ENCODE measurements around the gene HS3ST3A1. TPM values are rescaled to one million over a fixed set of nuclear protein-coding genes. Genes with fewer than 3 reads are reported as not detected.

The HS3ST3A1 gene
- total and polyA plus RNA-seq, 4 donors, result 0.40 to 6.5 (median 2.5) TPM

DNA sequence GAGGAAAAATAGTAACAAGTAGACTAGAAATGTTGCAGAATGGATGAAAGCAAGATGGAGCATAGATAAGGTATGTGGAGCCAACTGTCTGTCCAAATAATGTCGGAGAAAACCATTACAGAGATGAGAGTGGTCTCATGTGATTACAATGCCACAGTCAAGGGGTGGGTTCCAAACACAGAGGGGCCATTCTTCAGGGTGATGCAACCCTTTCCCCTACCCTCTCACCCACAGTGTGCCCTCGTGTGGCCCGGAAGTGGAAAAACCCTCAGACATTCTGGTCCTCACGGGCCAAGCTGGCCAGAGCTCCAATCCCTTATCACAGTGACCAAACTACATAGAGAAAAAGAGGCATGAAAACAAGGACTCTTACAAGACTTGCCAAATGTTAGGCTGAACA is 17.7 kb upstream of the HS3ST3A1 start:
- Histone ChIP-seq H3K27ac (ENCODE audit: low read depth in 1 of 2, low read length in 2 of 2) (no peak overlapping the region), H3K36me3 (ENCODE audit: control insufficient read depth in 4 of 4, insufficient read depth in 3 of 4, low read depth in 1 of 4, low read length in 3 of 4) (no peaks in the 10 kb centered on the region), H3K27me3 (ENCODE audit: control insufficient read depth in 4 of 4, insufficient read depth in 4 of 4, low read length in 3 of 4) (peaks cover 0 to 6% (median 0%) of the 10 kb centered on the region in 4 donors), H3K9ac (ENCODE audit: low read depth in 1 of 2, low read length in 2 of 2) (no peak overlapping the region), H3K9me3 (ENCODE audit: control insufficient read depth in 4 of 4, low read length in 3 of 4) (no peaks in the 10 kb centered on the region), H3K4me1 (ENCODE audit: control insufficient read depth in 4 of 4, insufficient read depth in 4 of 4, low read length in 3 of 4) (no peaks in the 10 kb centered on the region), H3K4me3 (ENCODE audit: low read depth in 1 of 3, low read length in 3 of 3) (no peak overlapping the region)
- 80% methylated on average over 4 of the region's 4 CpGs for WGBS
- no peak for DNase-seq (ENCODE audit: low spot score)
- TF ChIP-seq, protein P1, sequence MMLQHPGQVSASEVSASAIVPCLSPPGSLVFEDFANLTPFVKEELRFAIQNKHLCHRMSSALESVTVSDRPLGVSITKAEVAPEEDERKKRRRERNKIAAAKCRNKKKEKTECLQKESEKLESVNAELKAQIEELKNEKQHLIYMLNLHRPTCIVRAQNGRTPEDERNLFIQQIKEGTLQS (IDR thresholded peaks at IDR 0.05), result no peak
- no peak for TF ChIP-seq GABPA (IDR thresholded peaks at IDR 0.05 in 1 of 2, conservative IDR thresholded peaks at IDR 0.05 in 1 of 2)
- TF ChIP-seq FOXA2 (IDR thresholded peaks at IDR 0.05), result no peak
- TF ChIP-seq, protein P2, sequence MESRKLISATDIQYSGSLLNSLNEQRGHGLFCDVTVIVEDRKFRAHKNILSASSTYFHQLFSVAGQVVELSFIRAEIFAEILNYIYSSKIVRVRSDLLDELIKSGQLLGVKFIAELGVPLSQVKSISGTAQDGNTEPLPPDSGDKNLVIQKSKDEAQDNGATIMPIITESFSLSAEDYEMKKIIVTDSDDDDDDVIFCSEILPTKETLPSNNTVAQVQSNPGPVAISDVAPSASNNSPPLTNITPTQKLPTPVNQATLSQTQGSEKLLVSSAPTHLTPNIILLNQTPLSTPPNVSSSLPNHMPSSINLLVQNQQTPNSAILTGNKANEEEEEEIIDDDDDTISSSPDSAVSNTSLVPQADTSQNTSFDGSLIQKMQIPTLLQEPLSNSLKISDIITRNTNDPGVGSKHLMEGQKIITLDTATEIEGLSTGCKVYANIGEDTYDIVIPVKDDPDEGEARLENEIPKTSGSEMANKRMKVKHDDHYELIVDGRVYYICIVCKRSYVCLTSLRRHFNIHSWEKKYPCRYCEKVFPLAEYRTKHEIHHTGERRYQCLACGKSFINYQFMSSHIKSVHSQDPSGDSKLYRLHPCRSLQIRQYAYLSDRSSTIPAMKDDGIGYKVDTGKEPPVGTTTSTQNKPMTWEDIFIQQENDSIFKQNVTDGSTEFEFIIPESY (IDR thresholded peaks at IDR 0.05), result no peak
- TF ChIP-seq RAD21 (IDR thresholded peaks at IDR 0.05), result no peak
- TF ChIP-seq TAF1 (conservative IDR thresholded peaks at IDR 0.05), result no peak
- TF ChIP-seq HNF4A (conservative IDR thresholded peaks at IDR 0.05), result no peak
- no peak for TF ChIP-seq NR2F2 (IDR thresholded peaks at IDR 0.05)
- no peak for TF ChIP-seq HNF4G (IDR thresholded peaks at IDR 0.05)
- TF ChIP-seq RXRA (IDR thresholded peaks at IDR 0.05), result no peak
- no peak for TF ChIP-seq YY1 (IDR thresholded peaks at IDR 0.05)
- TF ChIP-seq, protein P3, sequence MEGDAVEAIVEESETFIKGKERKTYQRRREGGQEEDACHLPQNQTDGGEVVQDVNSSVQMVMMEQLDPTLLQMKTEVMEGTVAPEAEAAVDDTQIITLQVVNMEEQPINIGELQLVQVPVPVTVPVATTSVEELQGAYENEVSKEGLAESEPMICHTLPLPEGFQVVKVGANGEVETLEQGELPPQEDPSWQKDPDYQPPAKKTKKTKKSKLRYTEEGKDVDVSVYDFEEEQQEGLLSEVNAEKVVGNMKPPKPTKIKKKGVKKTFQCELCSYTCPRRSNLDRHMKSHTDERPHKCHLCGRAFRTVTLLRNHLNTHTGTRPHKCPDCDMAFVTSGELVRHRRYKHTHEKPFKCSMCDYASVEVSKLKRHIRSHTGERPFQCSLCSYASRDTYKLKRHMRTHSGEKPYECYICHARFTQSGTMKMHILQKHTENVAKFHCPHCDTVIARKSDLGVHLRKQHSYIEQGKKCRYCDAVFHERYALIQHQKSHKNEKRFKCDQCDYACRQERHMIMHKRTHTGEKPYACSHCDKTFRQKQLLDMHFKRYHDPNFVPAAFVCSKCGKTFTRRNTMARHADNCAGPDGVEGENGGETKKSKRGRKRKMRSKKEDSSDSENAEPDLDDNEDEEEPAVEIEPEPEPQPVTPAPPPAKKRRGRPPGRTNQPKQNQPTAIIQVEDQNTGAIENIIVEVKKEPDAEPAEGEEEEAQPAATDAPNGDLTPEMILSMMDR (IDR thresholded peaks at IDR 0.05; ENCODE audit: low read depth, low read length, missing input control), result no peak
- TF ChIP-seq JUND (IDR thresholded peaks at IDR 0.05), result no peak
- TF ChIP-seq FOXA1 (IDR thresholded peaks at IDR 0.05), result no peak
- TF ChIP-seq, protein P4, sequence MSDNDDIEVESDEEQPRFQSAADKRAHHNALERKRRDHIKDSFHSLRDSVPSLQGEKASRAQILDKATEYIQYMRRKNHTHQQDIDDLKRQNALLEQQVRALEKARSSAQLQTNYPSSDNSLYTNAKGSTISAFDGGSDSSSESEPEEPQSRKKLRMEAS (IDR thresholded peaks at IDR 0.05), result no peak

DNA sequence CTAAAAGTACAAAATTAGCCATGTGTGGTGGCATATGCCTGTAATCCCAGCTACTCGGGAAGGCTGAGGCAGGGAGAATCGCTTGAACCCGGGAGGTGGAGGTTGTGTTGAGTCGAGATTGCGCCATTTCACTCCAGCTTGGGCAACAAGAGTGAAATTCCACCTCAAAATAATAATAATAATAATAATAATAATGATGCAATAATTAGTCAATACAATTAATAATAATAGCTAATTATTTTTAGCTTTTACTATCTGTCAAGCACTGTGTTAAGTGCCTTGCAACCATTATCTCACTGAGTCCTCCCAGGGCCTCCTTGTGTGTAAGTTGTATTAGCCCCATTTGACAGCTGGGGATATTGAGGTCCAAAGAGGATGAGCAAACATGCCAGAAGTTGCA is 14.3 kb upstream of the HS3ST3A1 start:
- Histone ChIP-seq H3K36me3 (ENCODE audit: control insufficient read depth in 4 of 4, insufficient read depth in 3 of 4, low read depth in 1 of 4, low read length in 3 of 4) (no peaks in the 10 kb centered on the region), H3K4me3 (ENCODE audit: low read depth in 1 of 3, low read length in 3 of 3) (no peak overlapping the region), H3K9ac (ENCODE audit: low read depth in 1 of 2, low read length in 2 of 2) (no peak overlapping the region), H3K27ac (ENCODE audit: low read depth in 1 of 2, low read length in 2 of 2) (no peak overlapping the region), H3K4me1 (ENCODE audit: control insufficient read depth in 4 of 4, insufficient read depth in 4 of 4, low read length in 3 of 4) (no peaks in the 10 kb centered on the region), H3K9me3 (ENCODE audit: control insufficient read depth in 4 of 4, low read length in 3 of 4) (peaks cover 0 to 2% (median 0%) of the 10 kb centered on the region in 4 donors), H3K27me3 (ENCODE audit: control insufficient read depth in 4 of 4, insufficient read depth in 4 of 4, low read length in 3 of 4) (peaks cover 0 to 3% (median 0%) of the 10 kb centered on the region in 4 donors)
- TF ChIP-seq, protein P3 (IDR thresholded peaks at IDR 0.05; ENCODE audit: low read depth, low read length, missing input control), result no peak
- TF ChIP-seq HNF4A (conservative IDR thresholded peaks at IDR 0.05) (no peak), RXRA (IDR thresholded peaks at IDR 0.05) (no peak), HNF4G (IDR thresholded peaks at IDR 0.05) (no peak), FOXA1 (IDR thresholded peaks at IDR 0.05) (no peak), YY1 (IDR thresholded peaks at IDR 0.05) (no peak), NR2F2 (IDR thresholded peaks at IDR 0.05) (no peak)
- TF ChIP-seq, protein P4 (IDR thresholded peaks at IDR 0.05), result no peak
- TF ChIP-seq, protein P2 (IDR thresholded peaks at IDR 0.05), result no peak
- 85% methylated on average over 5 of the region's 5 CpGs for WGBS
- no peak for DNase-seq (ENCODE audit: low spot score)
